IMR-90 (cell line): ENCODE results near the gene FERD3L. TPM values are rescaled to one million over a fixed set of nuclear protein-coding genes. Genes with fewer than 3 reads are reported as not detected.

Experiments
- ATAC-seq: fragments of 200-7000 bp; cut with Tn5 transposase; 2 replicates; pipeline ENCODE4 v1.9.1; 2020; ENCODE audit warnings: low read depth, mild to moderate bottlenecking, moderate library complexity
- BruUV-seq: library from RNA; stranded (reverse); fragments of 400-500 nt; replicated peaks from 2 replicates; lab custom pipeline; 2021; lab: Mats Ljungman, UMichigan
- CTCF ChIA-PET: fragments of 300-600 bp; formaldehyde crosslinking; extraction: SDS; loops from one replicate; lab custom pipeline; 2021; ENCODE audit warnings: antibody characterized with exemption; lab: Yijun Ruan, JAX
- POLR2A ChIA-PET: fragments of 300-600 bp; sonication (Branson Sonifier 250); formaldehyde crosslinking; loops from one replicate; lab custom pipeline; 2022; ENCODE audit warnings: antibody characterized with exemption; ENCODE audit not compliant: unreplicated experiment; lab: Charles Lee
- DNase-seq: peaks from one replicate; pipeline ENCODE4 v3.0.0; 2013
- H2AFZ ChIP-seq: replicated peaks from 2 replicates; pipeline ENCODE3; 2013; ENCODE audit warnings: low read length, mild to moderate bottlenecking; ENCODE audit not compliant: poor library complexity
- H2AK5ac ChIP-seq: 2 replicates; pipeline ENCODE4 v1.6.1; 2013; ENCODE audit warnings: low read depth, low read length, inconsistent platforms
- H2AK9ac ChIP-seq: replicated peaks from 2 replicates; pipeline ENCODE3; 2013; ENCODE audit warnings: mild to moderate bottlenecking, low read depth, low read length, moderate library complexity; ENCODE audit not compliant: poor library complexity
- H2BK120ac ChIP-seq: 2 replicates; pipeline ENCODE4 v1.6.1; 2013; ENCODE audit warnings: low read depth, low read length, inconsistent platforms
- H2BK15ac ChIP-seq: 3 replicates; pipeline ENCODE4 v1.6.1; 2013; ENCODE audit warnings: low read depth, low read length, inconsistent platforms
- H2BK20ac ChIP-seq: 2 replicates; pipeline ENCODE4 v1.6.1; 2013; ENCODE audit warnings: low read depth, mild to moderate bottlenecking, inconsistent platforms, low read length, moderate library complexity
- H2BK5ac ChIP-seq: 2 replicates; pipeline ENCODE4 v1.6.1; 2013; ENCODE audit warnings: mild to moderate bottlenecking, low read depth, low read length, inconsistent platforms; ENCODE audit not compliant: poor library complexity, severe bottlenecking
- H3K14ac ChIP-seq: replicated peaks from 2 replicates; pipeline ENCODE4 v1.6.1; 2013; ENCODE audit warnings: low read depth, low read length, inconsistent platforms
- H3K18ac ChIP-seq: 2 replicates; pipeline ENCODE4 v1.6.1; 2013; ENCODE audit warnings: low read depth, low read length, control low read depth
- H3K23ac ChIP-seq: 2 replicates; pipeline ENCODE4 v1.6.1; 2013; ENCODE audit warnings: low read depth, low read length, inconsistent platforms
- H3K27ac ChIP-seq: 2 replicates; pipeline ENCODE4 v1.5.1; 2013; ENCODE audit warnings: mild to moderate bottlenecking, control low read depth, low read length; ENCODE audit not compliant: insufficient read depth
- H3K27me3 ChIP-seq: 2 replicates; pipeline ENCODE4 v1.6.1; 2013; ENCODE audit warnings: low read length; ENCODE audit not compliant: control insufficient read depth, insufficient read depth
- H3K36me3 ChIP-seq: 2 replicates; pipeline ENCODE4 v1.6.1; 2013; ENCODE audit warnings: low read length, mixed read lengths; ENCODE audit not compliant: control insufficient read depth, insufficient read depth
- H3K4ac ChIP-seq: 2 replicates; pipeline ENCODE4 v1.6.1; 2013; ENCODE audit warnings: low read depth, low read length, inconsistent platforms
- H3K4me1 ChIP-seq: 2 replicates; pipeline ENCODE4 v1.6.1; 2013; ENCODE audit warnings: low read length, mixed read lengths; ENCODE audit not compliant: control insufficient read depth, insufficient read depth
- H3K4me2 ChIP-seq: 2 replicates; pipeline ENCODE4 v1.6.1; 2013; ENCODE audit warnings: low read depth, mild to moderate bottlenecking, control low read depth, low read length, moderate library complexity
- H3K4me3 ChIP-seq: 2 replicates; pipeline ENCODE4 v1.5.1; 2013; ENCODE audit warnings: low read depth, mild to moderate bottlenecking, control low read depth, low read length, moderate library complexity; ENCODE audit not compliant: insufficient read depth
- H3K56ac ChIP-seq: 2 replicates; pipeline ENCODE4 v1.6.1; 2013; ENCODE audit warnings: low read length, inconsistent platforms; ENCODE audit not compliant: insufficient read depth; ENCODE audit errors: extremely low read depth
- H3K79me1 ChIP-seq, 2 experiments: 2 replicates each; pipeline ENCODE4 v1.6.1; 2013; ENCODE audit warnings: low read length in 2 of 2, inconsistent platforms in 1 of 2, low read depth in 1 of 2
- H3K9ac ChIP-seq: 2 replicates; pipeline ENCODE4 v1.6.1; 2013; ENCODE audit warnings: low read depth, low read length, control low read depth
- H3K9me1 ChIP-seq: 2 replicates; pipeline ENCODE4 v1.6.1; 2013; ENCODE audit warnings: low read length, inconsistent platforms; ENCODE audit not compliant: insufficient read depth
- H3K9me3 ChIP-seq: 2 replicates; pipeline ENCODE4 v1.6.1; 2013; ENCODE audit warnings: low read length; ENCODE audit not compliant: control insufficient read depth, insufficient read depth
- H4K20me1 ChIP-seq: 2 replicates; pipeline ENCODE4 v1.6.1; 2013; ENCODE audit warnings: low read length, inconsistent platforms; ENCODE audit not compliant: insufficient read depth
- H4K5ac ChIP-seq: 2 replicates; pipeline ENCODE4 v1.6.1; 2013; ENCODE audit warnings: mild to moderate bottlenecking, low read depth, low read length, control low read depth
- H4K8ac ChIP-seq, 2 experiments: 2 replicates each; pipeline ENCODE4 v1.6.1; 2013; ENCODE audit warnings: low read depth in 2 of 2, low read length in 2 of 2, control low read depth in 1 of 2, inconsistent platforms in 1 of 2
- H4K91ac ChIP-seq: 2 replicates; pipeline ENCODE4 v1.6.1; 2013; ENCODE audit warnings: low read depth, low read length, inconsistent platforms; ENCODE audit not compliant: insufficient read depth
- BHLHE40 ChIP-seq: fragments of 150-350 bp; IDR thresholded peaks from 2 replicates; pipeline ENCODE4 v1.6.1; 2016; ENCODE audit warnings: mild to moderate bottlenecking, low read depth, low read length
- CEBPB ChIP-seq: IDR thresholded peaks from 2 replicates; pipeline ENCODE4 v1.6.1; 2012; ENCODE audit warnings: low read depth, low read length, improper control_type of control experiment
- CHD1 ChIP-seq: IDR thresholded peaks from 2 replicates; pipeline ENCODE4 v1.6.1; 2012; ENCODE audit warnings: low read depth, low read length, improper control_type of control experiment
- CTCF ChIP-seq: conservative IDR thresholded peaks from 2 replicates; pipeline ENCODE4 v1.5.1; 2012; ENCODE audit warnings: mild to moderate bottlenecking, low read depth, low read length, improper control_type of control experiment
- ELK1 ChIP-seq: fragments of 150-350 bp; IDR thresholded peaks from 2 replicates; pipeline ENCODE4 v1.6.1; 2016; ENCODE audit warnings: low read depth, mild to moderate bottlenecking, low read length, moderate library complexity, borderline replicate concordance
- FOS ChIP-seq: fragments of 150-350 bp; IDR thresholded peaks from 2 replicates; pipeline ENCODE4 v1.6.1; 2016; ENCODE audit warnings: low read depth, low read length
- MAFK ChIP-seq: IDR thresholded peaks from 2 replicates; pipeline ENCODE4 v1.6.1; 2012; ENCODE audit warnings: low read depth, low read length, improper control_type of control experiment
- MAZ ChIP-seq: IDR thresholded peaks from 2 replicates; pipeline ENCODE4 v1.6.1; 2012; ENCODE audit warnings: low read depth, mild to moderate bottlenecking, low read length, improper control_type of control experiment, moderate library complexity, borderline replicate concordance
- MXI1 ChIP-seq: IDR thresholded peaks from 2 replicates; pipeline ENCODE4 v1.6.1; 2012; ENCODE audit warnings: low read depth, mild to moderate bottlenecking, low read length, moderate library complexity, borderline replicate concordance
- NFE2L2 ChIP-seq: fragments of 150-350 bp; IDR thresholded peaks from 2 replicates; pipeline ENCODE4 v1.6.1; 2016; ENCODE audit warnings: low read depth, mild to moderate bottlenecking, low read length
- POLR2A ChIP-seq: IDR thresholded peaks from 2 replicates; pipeline ENCODE4 v1.6.1; 2012; ENCODE audit warnings: mild to moderate bottlenecking, low read depth, low read length
- RAD21 ChIP-seq: IDR thresholded peaks from 2 replicates; pipeline ENCODE4 v1.6.1; 2012; ENCODE audit warnings: low read length, improper control_type of control experiment
- RCOR1 ChIP-seq: IDR thresholded peaks from 2 replicates; pipeline ENCODE4 v1.6.1; 2012; ENCODE audit warnings: mild to moderate bottlenecking, low read length, improper control_type of control experiment; ENCODE audit not compliant: insufficient replicate concordance
- RFX5 ChIP-seq: IDR thresholded peaks from 2 replicates; pipeline ENCODE4 v1.8.0; 2012; ENCODE audit warnings: low read depth, mild to moderate bottlenecking, low read length, moderate library complexity
- SMC3 ChIP-seq: fragments of 150-350 bp; IDR thresholded peaks from 2 replicates; pipeline ENCODE4 v1.6.1; 2016; ENCODE audit warnings: low read depth, mild to moderate bottlenecking, antibody characterized with exemption, low read length, moderate library complexity
- USF2 ChIP-seq: fragments of 150-350 bp; IDR thresholded peaks from 2 replicates; pipeline ENCODE4 v1.6.1; 2017; ENCODE audit warnings: mild to moderate bottlenecking, antibody characterized with exemption, low read length, low read depth
- WGBS, 2 experiments: methylation state at CpG; one replicate each; pipeline versions ENCODE4 v1.1.5 to v1.1.7; 2013; ENCODE audit warnings: missing lambda C conversion rate in 2 of 2; ENCODE audit not compliant: insufficient read length in 1 of 2; ENCODE audit errors: extremely low coverage in 2 of 2; 5-methylcytosine and 5-hydroxymethylcytosine counted together
- dilution Hi-C: fragments of 300-500 bp; cut with HindIII; formaldehyde crosslinking; loops from one replicate; pipeline ENCODE4 v1.14.3; 2018; ENCODE audit warnings: low sequenced_read_pairs; ENCODE audit not compliant: unreplicated experiment
- in situ Hi-C: fragments of 300-500 bp; cut with MboI; formaldehyde crosslinking; loops from 3 replicates; pipeline ENCODE4 v1.14.3; 2019; ENCODE audit warnings: low sequenced_read_pairs, inconsistent platforms, mixed read lengths
- intact Hi-C: fragments of 100-400 bp; cut with micrococcal nuclease; formaldehyde crosslinking; loops from 2 replicates; pipeline ENCODE4 v1.10.0; 2022
- polyA plus RNA-seq, 3 experiments: library from polyadenylated mRNA; depleted of rRNA; stranded (reverse); fragments of >200 nt; gene quantifications; 2 replicates each; pipeline ENCODE4 v1.2.3, GENCODE V29; 2012; ENCODE audit warnings: low replicate concordance in 1 of 3
- total RNA-seq: library from RNA; depleted of rRNA; stranded (reverse); fragments of >200 nt; gene quantifications from 2 replicates; pipeline ENCODE4 v1.2.3, GENCODE V29; 2012

The FERD3L gene
- total and polyA plus RNA-seq, 2 of the 4 experiments (the other 2 are of a cell fraction) = not detected

- ATAC-seq = no peak
- in situ Hi-C loops = no loop called here
Observed at GRCh38 chr7:19139706-19140327, 5.4 kb downstream of the FERD3L start.

More at GRCh38 chr7:19139706-19140327, 5.4 kb downstream of the FERD3L start:
- CTCF ChIA-PET = interaction anchor here (1.1 kb wide), 1 partner anchor 11 kb away, joined by 5 read pairs; no protein-coding TSS in a partner anchor
- H4K8ac ChIP-seq = no peak overlapping the region
- H4K20me1 ChIP-seq = no peaks in the 10 kb centered on the region
- no peak for DNase-seq
- no peak overlapping the region for H3K27ac ChIP-seq
- H2AK5ac ChIP-seq = no peak overlapping the region
- WGBS, 2 experiments = no CpG with 5 or more reads among the region's 4 CpGs
- no peak overlapping the region for H4K5ac ChIP-seq
- intact Hi-C loops = no loop called here
- H3K36me3 ChIP-seq = no peaks in the 10 kb centered on the region
- no peak overlapping the region for H2BK20ac ChIP-seq
- H3K9ac ChIP-seq = no peak overlapping the region
- no TSS peak for BruUV-seq
- H3K18ac ChIP-seq = no peak overlapping the region
- no peak overlapping the region for H3K23ac ChIP-seq
- H3K56ac ChIP-seq = no peak overlapping the region
- no peak overlapping the region for H2BK5ac ChIP-seq
- H3K4me2 ChIP-seq = no peak overlapping the region
- H2BK15ac ChIP-seq = no peak overlapping the region
- H3K4me3 ChIP-seq = no peak overlapping the region
- no peak for TF ChIP-seq SMC3
- no peak for TF ChIP-seq RFX5
- no peak for TF ChIP-seq RAD21
- no peak for TF ChIP-seq FOS
- no peak for TF ChIP-seq MAZ
- TF ChIP-seq ELK1 = no peak
- TF ChIP-seq MXI1 = no peak
- no peak for TF ChIP-seq USF2
- TF ChIP-seq BHLHE40 = no peak
- no peak for TF ChIP-seq CTCF
- TF ChIP-seq POLR2A = no peak
- TF ChIP-seq CEBPB = no peak
- no peak for TF ChIP-seq MAFK
- TF ChIP-seq RCOR1 = no peak
- TF ChIP-seq NFE2L2 = no peak
- no peak for TF ChIP-seq CHD1
- POLR2A ChIA-PET = interaction anchor here (0.6 kb wide), 1 partner anchor 257 kb away, joined by 3 read pairs; no protein-coding TSS in a partner anchor
- no peak overlapping the region for H2BK120ac ChIP-seq
- no peak overlapping the region for H2AFZ ChIP-seq
- H4K91ac ChIP-seq = no peak overlapping the region
- H3K4me1 ChIP-seq = no peaks in the 10 kb centered on the region
- H3K79me1 ChIP-seq = no peaks in the 10 kb centered on the region
- peaks cover 18% of the 10 kb centered on the region for H3K27me3 ChIP-seq
- dilution Hi-C loops = no loop called here
- H3K4ac ChIP-seq = no peak overlapping the region
- H2AK9ac ChIP-seq = no peak overlapping the region
- H3K9me1 ChIP-seq = no peaks in the 10 kb centered on the region
- H3K14ac ChIP-seq = no peak overlapping the region
- peaks cover 6% of the 10 kb centered on the region for H3K9me3 ChIP-seq
